HG03139 (cell line): Measurements from ENCODE around the gene KCNA5.

Experiments
- ATAC-seq: cut with Tn5 transposase; IDR thresholded peaks from one replicate; pipeline ENCODE4 v1.9.1; 2021; ENCODE audit not compliant: unreplicated experiment

KCNA5 gene

GRCh38 chr12:5063149-5063548 lies 19.5 kb downstream of the KCNA5 start:
- no peak for ATAC-seq

GRCh38 chr12:5064913-5065490 lies 21.3 kb downstream of the KCNA5 start:
- no peak for ATAC-seq

GRCh38 chr12:5066251-5066650 lies 22.6 kb downstream of the KCNA5 start:
- ATAC-seq: no peak

GRCh38 chr12:5068126-5068525 lies 24.4 kb downstream of the KCNA5 start:
- no peak for ATAC-seq

GRCh38 chr12:5068619-5069018 lies 24.9 kb downstream of the KCNA5 start:
- ATAC-seq: no peak

DNA sequence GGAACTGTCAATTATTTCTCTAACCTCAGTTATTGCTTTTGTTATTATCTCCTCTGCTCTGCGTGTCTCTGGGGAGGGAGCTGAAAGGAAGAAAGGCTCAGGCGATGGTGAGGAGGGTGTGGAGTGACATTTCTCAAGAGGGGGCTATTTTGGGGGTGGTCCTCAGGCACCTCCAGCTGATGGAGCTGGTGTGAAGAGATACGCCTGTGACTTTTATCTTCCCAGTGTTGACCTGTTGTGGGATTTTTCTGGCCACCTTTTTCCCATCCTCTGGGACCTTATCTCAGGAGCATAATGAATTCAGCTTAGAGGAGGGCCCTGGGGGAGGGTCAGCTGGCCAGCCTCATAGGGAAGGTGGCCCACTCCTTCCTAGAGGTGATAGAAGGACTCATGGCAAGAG lies 26.4 kb downstream of the KCNA5 start:
- ATAC-seq: no peak

DNA sequence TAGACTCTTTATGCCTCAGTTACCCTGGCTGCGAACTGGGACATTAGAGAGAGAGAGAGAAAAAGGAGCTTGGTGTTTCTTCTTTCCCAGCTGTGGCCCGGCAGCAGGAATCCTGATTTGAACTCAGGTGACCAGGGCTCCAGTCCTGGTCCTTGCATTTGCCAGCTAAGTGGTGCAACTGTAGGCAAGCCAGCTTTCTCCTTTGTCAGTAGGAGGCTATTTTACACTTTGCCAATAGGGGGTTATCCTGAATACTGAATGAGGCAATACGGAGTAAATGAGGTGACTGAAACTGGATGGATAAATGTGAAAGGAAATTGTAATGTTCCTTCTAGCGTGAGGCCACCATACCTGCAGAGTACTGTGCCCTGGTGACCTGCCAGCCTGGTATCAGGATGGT lies 27.8 kb downstream of the KCNA5 start:
- ATAC-seq: no peak

GRCh38 chr12:5072311-5072710 lies 28.6 kb downstream of the KCNA5 start:
- no peak for ATAC-seq

DNA sequence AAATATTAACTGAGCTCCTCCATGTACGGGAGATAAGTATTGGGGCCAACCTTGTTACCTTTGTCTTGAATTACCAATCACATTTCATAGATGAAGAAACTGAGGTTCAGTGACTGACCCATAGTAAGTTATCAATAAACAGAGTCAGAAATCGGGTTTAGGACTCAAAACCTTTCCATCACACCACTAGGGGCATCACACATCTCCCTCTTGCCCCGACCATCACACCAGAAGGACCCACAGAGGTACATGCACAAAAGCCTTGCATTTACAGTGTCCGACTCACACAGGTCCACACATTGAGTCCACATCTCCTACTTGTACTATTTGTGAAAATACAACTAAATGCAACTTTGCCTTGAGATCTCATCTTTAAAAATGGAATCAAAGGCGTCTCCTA lies 29.4 kb downstream of the KCNA5 start:
- ATAC-seq: no peak

- ATAC-seq: no peak
These were observed 30.2 kb downstream of the KCNA5 start for GRCh38 chr12:5073853-5074252.

- no peak for ATAC-seq
These were observed 33.1 kb downstream of the KCNA5 start for GRCh38 chr12:5076761-5077160.

- no peak for ATAC-seq
These were observed 34.7 kb downstream of the KCNA5 start for GRCh38 chr12:5078423-5078822.

GRCh38 chr12:5081016-5081415 lies 37.3 kb downstream of the KCNA5 start:
- no peak for ATAC-seq

GRCh38 chr12:5083955-5084849 lies 40.5 kb downstream of the KCNA5 start:
- no peak for ATAC-seq

- no peak for ATAC-seq
These were observed 42.2 kb downstream of the KCNA5 start for GRCh38 chr12:5085896-5086295.

DNA sequence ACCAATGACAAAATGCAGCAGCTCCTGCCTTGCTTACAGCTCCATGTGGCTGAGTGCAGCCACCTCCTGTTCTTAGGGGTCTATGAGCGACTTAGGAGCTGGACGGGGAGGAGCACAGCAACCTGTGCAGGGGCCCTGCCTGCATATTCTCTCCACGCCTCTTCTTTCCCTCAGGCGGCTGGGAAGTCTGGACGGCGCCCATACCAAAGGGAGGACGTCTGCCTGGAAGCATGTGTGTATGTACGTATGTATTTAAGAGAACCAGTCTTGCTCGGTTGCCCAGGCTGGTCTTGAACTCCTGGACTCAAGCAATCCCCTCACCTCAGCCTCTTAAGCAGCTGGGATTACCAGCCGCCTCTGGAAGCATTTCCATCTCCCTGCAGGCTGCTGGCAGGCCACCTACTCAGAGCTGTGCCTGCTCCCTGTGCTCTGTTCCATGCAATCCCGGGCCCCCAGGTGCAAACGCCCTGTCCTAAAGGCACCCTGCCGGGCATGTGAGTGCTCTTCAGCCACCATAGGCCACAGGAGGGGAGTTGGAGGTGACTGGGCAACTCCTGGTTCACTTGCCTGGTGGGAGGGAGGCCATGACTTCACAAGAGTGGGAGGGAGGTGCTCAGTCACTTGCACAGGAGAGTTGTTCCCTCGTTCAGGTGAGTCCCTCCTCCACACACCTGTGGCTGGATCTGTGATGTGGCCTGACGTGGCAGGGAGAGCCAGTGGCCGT lies 44.3 kb downstream of the KCNA5 start:
- ATAC-seq: no peak

DNA sequence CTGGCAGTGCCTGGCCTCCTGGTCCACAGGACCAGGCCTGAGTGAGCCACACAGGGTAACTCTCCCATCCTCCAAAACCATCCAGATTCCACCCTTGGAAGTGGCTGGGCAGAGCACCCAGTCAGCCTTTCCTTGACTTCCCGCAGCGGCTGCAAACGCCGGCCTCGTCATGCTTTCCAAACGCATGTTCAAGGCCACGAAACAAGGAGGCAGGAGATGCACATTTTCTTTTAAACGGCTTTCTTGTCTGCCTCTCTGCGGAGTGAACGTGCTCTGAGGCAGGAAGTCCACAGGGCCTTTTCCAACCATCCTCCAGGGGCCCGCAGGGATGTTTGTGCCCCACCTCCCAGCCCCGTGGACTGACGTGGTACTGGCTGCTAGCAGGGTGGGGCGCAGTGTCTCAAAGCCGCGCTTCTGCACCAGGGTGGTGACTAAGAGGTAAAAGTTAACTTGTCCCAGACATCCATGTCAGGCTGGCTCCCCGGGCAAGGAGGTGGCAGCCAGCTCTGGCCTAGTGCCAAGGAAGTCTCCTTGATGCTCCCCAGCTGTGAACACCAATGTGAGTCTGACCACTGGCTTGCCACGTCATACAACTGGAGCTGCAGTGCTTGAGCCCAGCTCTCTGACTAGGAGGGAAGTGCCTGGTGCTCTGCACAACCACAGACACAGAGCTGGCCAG lies 45.0 kb downstream of the KCNA5 start:
- ATAC-seq: no peak

GRCh38 chr12:5094551-5094950 lies 50.9 kb downstream of the KCNA5 start:
- no peak for ATAC-seq

DNA sequence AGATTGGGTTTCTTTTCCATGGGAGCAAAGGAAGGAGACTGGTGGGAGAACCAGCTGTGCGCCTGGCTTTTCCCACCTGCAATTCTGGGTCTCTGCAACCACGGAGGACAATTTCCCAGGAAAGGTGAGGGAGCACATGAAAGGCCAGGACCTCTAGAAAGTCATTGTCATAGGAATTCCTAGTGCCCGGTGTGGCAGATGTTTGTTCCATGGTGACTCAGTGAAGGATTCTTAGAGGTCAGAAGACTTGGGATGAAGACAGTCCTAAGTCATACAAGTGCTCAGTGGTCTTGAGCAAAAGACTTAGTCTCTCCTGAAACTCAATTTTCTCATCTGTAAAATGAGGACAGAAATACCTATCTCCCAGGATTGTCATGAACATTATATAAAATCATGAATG lies 51.3 kb downstream of the KCNA5 start:
- no peak for ATAC-seq
